Measurements from ENCODE around the gene AHNAK2. TPM values are rescaled to one million over a fixed set of nuclear protein-coding genes. Genes with fewer than 3 reads are reported as not detected.
"Not testable (repeated sequence)": the region's sequence is repeated elsewhere in the genome, so short reads cannot be mapped to it uniquely, and the experiment has no call there.

AHNAK2 gene
- total RNA-seq, 1 donor from 2014 or later = 26.9 TPM

GRCh38 chr14:104893435-104894207 lies 84.6 kb downstream of the AHNAK2 start:
- Mint-ChIP-seq H3K4me3 (ENCODE audit: unreplicated experiment) (no peak overlapping the region), H3K4me1 (ENCODE audit: unreplicated experiment) (no peaks in the 10 kb centered on the region), H3K27ac (ENCODE audit: unreplicated experiment) (no peak overlapping the region), H3K27me3 (ENCODE audit: unreplicated experiment) (peaks cover 3% of the 10 kb centered on the region), H3K36me3 (ENCODE audit: low read depth, unreplicated experiment) (peaks cover 3% of the 10 kb centered on the region), H3K9me3 (ENCODE audit: unreplicated experiment) (no peaks in the 10 kb centered on the region)
- TF ChIP-seq CTCF (IDR thresholded peaks at IDR 0.05; ENCODE audit: unreplicated experiment) = no peak
- peak; percentile 3 for DNase-seq (ENCODE audit: low spot score)

GRCh38 chr14:104892531-104893434 lies 85.4 kb downstream of the AHNAK2 start:
- H3K27ac Mint-ChIP-seq (ENCODE audit: unreplicated experiment) = no peak overlapping the region
- peaks cover 1% of the 10 kb centered on the region for H3K27me3 Mint-ChIP-seq (ENCODE audit: unreplicated experiment)
- no peak overlapping the region for H3K4me3 Mint-ChIP-seq (ENCODE audit: unreplicated experiment)
- DNase-seq (ENCODE audit: low spot score) = peak; percentile 5
- no peaks in the 10 kb centered on the region for H3K9me3 Mint-ChIP-seq (ENCODE audit: unreplicated experiment)
- no peaks in the 10 kb centered on the region for H3K4me1 Mint-ChIP-seq (ENCODE audit: unreplicated experiment)
- TF ChIP-seq CTCF (IDR thresholded peaks at IDR 0.05; ENCODE audit: unreplicated experiment) = no peak
- H3K36me3 Mint-ChIP-seq (ENCODE audit: low read depth, unreplicated experiment) = peaks cover 3% of the 10 kb centered on the region

- peaks cover 3% of the 10 kb centered on the region for H3K36me3 Mint-ChIP-seq (ENCODE audit: low read depth, unreplicated experiment)
- peak; percentile 3 for DNase-seq (ENCODE audit: low spot score)
- H3K27ac Mint-ChIP-seq (ENCODE audit: unreplicated experiment) = no peak overlapping the region
- TF ChIP-seq CTCF (IDR thresholded peaks at IDR 0.05; ENCODE audit: unreplicated experiment) = no peak
- H3K9me3 Mint-ChIP-seq (ENCODE audit: unreplicated experiment) = no peaks in the 10 kb centered on the region
- peaks cover 1% of the 10 kb centered on the region for H3K27me3 Mint-ChIP-seq (ENCODE audit: unreplicated experiment)
- no peak overlapping the region for H3K4me3 Mint-ChIP-seq (ENCODE audit: unreplicated experiment)
- no peaks in the 10 kb centered on the region for H3K4me1 Mint-ChIP-seq (ENCODE audit: unreplicated experiment)
Observed at GRCh38 chr14:104891664-104892530, 86.3 kb downstream of the AHNAK2 start.

- no peak for DNase-seq (ENCODE audit: low spot score)
- no peaks in the 10 kb centered on the region for H3K36me3 Mint-ChIP-seq (ENCODE audit: low read depth, unreplicated experiment)
- H3K27me3 Mint-ChIP-seq (ENCODE audit: unreplicated experiment) = peaks cover 1% of the 10 kb centered on the region
- no peak for TF ChIP-seq CTCF (IDR thresholded peaks at IDR 0.05; ENCODE audit: unreplicated experiment)
- H3K27ac Mint-ChIP-seq (ENCODE audit: unreplicated experiment) = no peak overlapping the region
- no peak overlapping the region for H3K4me3 Mint-ChIP-seq (ENCODE audit: unreplicated experiment)
- no peaks in the 10 kb centered on the region for H3K4me1 Mint-ChIP-seq (ENCODE audit: unreplicated experiment)
- no peaks in the 10 kb centered on the region for H3K9me3 Mint-ChIP-seq (ENCODE audit: unreplicated experiment)
Observed at GRCh38 chr14:104891121-104891551, 87.0 kb downstream of the AHNAK2 start.

GRCh38 chr14:104890292-104890691 lies 87.9 kb downstream of the AHNAK2 start:
- H3K4me3 Mint-ChIP-seq (ENCODE audit: unreplicated experiment); DNase-seq (ENCODE audit: low spot score); H3K27ac Mint-ChIP-seq (ENCODE audit: unreplicated experiment); H3K27me3 Mint-ChIP-seq (ENCODE audit: unreplicated experiment); H3K36me3 Mint-ChIP-seq (ENCODE audit: low read depth, unreplicated experiment); H3K9me3 Mint-ChIP-seq (ENCODE audit: unreplicated experiment); H3K4me1 Mint-ChIP-seq (ENCODE audit: unreplicated experiment): not testable (repeated sequence)

Measured in endothelial cell (in vitro differentiated cells).